Stimulated activated CD8-positive, alpha-beta memory T cell treated with anti-CD3 and anti-CD28 coated beads, Interleukin-7, amount 100 ng/mL, for 24 hours (primary cell): ENCODE measurements around the gene GPC6.

Experiments
- DNase-seq: peaks from one replicate; pipeline ENCODE4 v3.0.0-alpha.2; 2020; ENCODE audit warnings: low read depth

Gene GPC6

GRCh38 chr13:93744886-93745285, 518.3 kb downstream of the GPC6 start:
- DNase-seq, result no peak

- DNase-seq, result no peak
Measured at GRCh38 chr13:93745884-93746283, 519.3 kb downstream of the GPC6 start.

- DNase-seq, result no peak
Measured at GRCh38 chr13:93746589-93746988, 520.0 kb downstream of the GPC6 start.

- no peak for DNase-seq
Measured at GRCh38 chr13:93750676-93751075, 524.1 kb downstream of the GPC6 start.

GRCh38 chr13:93751117-93751516, 524.5 kb downstream of the GPC6 start:
- DNase-seq, result no peak

GRCh38 chr13:93752541-93752940, 525.9 kb downstream of the GPC6 start:
- no peak for DNase-seq

GRCh38 chr13:93753639-93754038, 527.0 kb downstream of the GPC6 start:
- no peak for DNase-seq

- no peak for DNase-seq
Measured at GRCh38 chr13:93755341-93755740, 528.7 kb downstream of the GPC6 start.

- DNase-seq, result no peak
Measured at GRCh38 chr13:93758575-93758974, 532.0 kb downstream of the GPC6 start.

- DNase-seq, result no peak
Measured at GRCh38 chr13:93762708-93763426, 536.3 kb downstream of the GPC6 start.

GRCh38 chr13:93765062-93765461, 538.5 kb downstream of the GPC6 start:
- DNase-seq, result no peak

- DNase-seq, result no peak
Measured at GRCh38 chr13:93765811-93766210, 539.2 kb downstream of the GPC6 start.

- no peak for DNase-seq
Measured at GRCh38 chr13:93766719-93767118, 540.1 kb downstream of the GPC6 start.

- DNase-seq, result no peak
Measured at GRCh38 chr13:93767180-93767916, 540.7 kb downstream of the GPC6 start.

- DNase-seq, result no peak
Measured at GRCh38 chr13:93767917-93768409, 541.4 kb downstream of the GPC6 start.

GRCh38 chr13:93769101-93769500, 542.5 kb downstream of the GPC6 start:
- no peak for DNase-seq

GRCh38 chr13:93769607-93770006, 543.0 kb downstream of the GPC6 start:
- DNase-seq, result no peak

GRCh38 chr13:93771227-93771626, 544.6 kb downstream of the GPC6 start:
- DNase-seq, result no peak

- DNase-seq, result no peak
Measured at GRCh38 chr13:93771782-93772181, 545.2 kb downstream of the GPC6 start.

GRCh38 chr13:93774506-93774905, 547.9 kb downstream of the GPC6 start:
- DNase-seq, result no peak

- DNase-seq, result no peak
Measured at GRCh38 chr13:93775027-93775426, 548.4 kb downstream of the GPC6 start.

- no peak for DNase-seq
Measured at GRCh38 chr13:93775507-93776108, 549.0 kb downstream of the GPC6 start.

GRCh38 chr13:93776936-93777335, 550.3 kb downstream of the GPC6 start:
- DNase-seq, result no peak
